Measurements from ENCODE around the gene KATNAL2.

The KATNAL2 gene

GRCh38 chr18:47118981-47119380 lies 201.6 kb downstream of the KATNAL2 start:
- Histone ChIP-seq H3K27ac (no peak overlapping the region), H3K9me3 (replicated peaks in 1 of 11) (peaks cover 0 to 11% (median 0%) of the 10 kb centered on the region in 11 experiments; a peak in 1 of 22 replicates), H3K4me3 (no peak overlapping the region), H3K4me1 (peaks cover 0 to 25% (median 19%) of the 10 kb centered on the region in 10 experiments; a peak in 16 of 20 replicates), H3K27me3 (no peaks in the 10 kb centered on the region), H3K4me2 (no peak overlapping the region), H3K36me3 (peaks cover 40 to 98% (median 62%) of the 10 kb centered on the region in 11 experiments), H4K20me1 (peaks cover 0 to 14% (median 0%) of the 10 kb centered on the region in 11 experiments; a peak in 1 of 22 replicates), H3K9ac (no peak overlapping the region)
- no peak for TF ChIP-seq Cebpa-rat (IDR thresholded peaks at IDR 0.05)

GRCh38 chr18:47120428-47120827 lies 203.0 kb downstream of the KATNAL2 start:
- Histone ChIP-seq H3K27me3 (no peaks in the 10 kb centered on the region), H3K9me3 (replicated peaks in 1 of 11) (peaks cover 0 to 14% (median 0%) of the 10 kb centered on the region in 11 experiments; a peak in 1 of 22 replicates), H3K4me3 (no peak overlapping the region), H3K9ac (no peak overlapping the region; a peak in 1 of 22 replicates), H3K27ac (no peak overlapping the region; a peak in 1 of 22 replicates), H4K20me1 (peaks cover 0 to 14% (median 0%) of the 10 kb centered on the region in 11 experiments; a peak in 1 of 22 replicates), H3K36me3 (peaks cover 37 to 97% (median 54%) of the 10 kb centered on the region in 11 experiments), H3K4me2 (peak overlapping the region in 9 of 11 experiments; percentile 23 to 68 (median 44); a peak in 17 of 22 replicates), H3K4me1 (peaks cover 0 to 25% (median 19%) of the 10 kb centered on the region in 10 experiments; a peak in 16 of 20 replicates)
- no peak for TF ChIP-seq Cebpa-rat (IDR thresholded peaks at IDR 0.05)

GRCh38 chr18:47121146-47121545 lies 203.7 kb downstream of the KATNAL2 start:
- Histone ChIP-seq H3K9me3 (replicated peaks in 1 of 11) (peaks cover 0 to 14% (median 0%) of the 10 kb centered on the region in 11 experiments; a peak in 1 of 22 replicates), H3K4me2 (peak overlapping the region in 9 of 11 experiments; percentile 23 to 68 (median 44); a peak in 17 of 22 replicates)
- TF ChIP-seq Cebpa-rat (IDR thresholded peaks at IDR 0.05) = no peak

GRCh38 chr18:47141289-47141688 lies 223.9 kb downstream of the KATNAL2 start:
- H4K20me1 ChIP-seq = peaks cover 0 to 56% (median 16%) of the 10 kb centered on the region in 11 experiments; a peak in 12 of 22 replicates
- H3K4me3 ChIP-seq = no peak overlapping the region
- no peak overlapping the region for H3K27ac ChIP-seq
- H3K4me2 ChIP-seq = no peak overlapping the region
- H3K4me1 ChIP-seq = peaks cover 0 to 8% (median 5%) of the 10 kb centered on the region in 10 experiments; a peak in 6 of 20 replicates
- peaks cover 0 to 3% (median 0%) of the 10 kb centered on the region in 11 experiments; a peak in 3 of 22 replicates for H3K9me3 ChIP-seq (replicated peaks in 1 of 11)
- TF ChIP-seq Cebpa-rat (IDR thresholded peaks at IDR 0.05) = no peak
- H3K9ac ChIP-seq = no peak overlapping the region
- H3K36me3 ChIP-seq = peaks cover 17 to 74% (median 33%) of the 10 kb centered on the region in 11 experiments
- H3K27me3 ChIP-seq = no peaks in the 10 kb centered on the region

More at GRCh38 chr18:47121146-47121545, 203.7 kb downstream of the KATNAL2 start:
- Histone ChIP-seq H3K9ac (no peak overlapping the region), H3K27ac (no peak overlapping the region), H4K20me1 (peaks cover 0 to 14% (median 0%) of the 10 kb centered on the region in 11 experiments; a peak in 1 of 22 replicates), H3K36me3 (peaks cover 37 to 97% (median 60%) of the 10 kb centered on the region in 11 experiments), H3K27me3 (no peaks in the 10 kb centered on the region), H3K4me1 (peaks cover 0 to 25% (median 19%) of the 10 kb centered on the region in 10 experiments; a peak in 16 of 20 replicates), H3K4me3 (no peak overlapping the region)

- Histone ChIP-seq H3K36me3 (peaks cover 10 to 66% (median 23%) of the 10 kb centered on the region in 11 experiments; a peak in 19 of 22 replicates), H3K4me1 (peaks cover 0 to 8% (median 5%) of the 10 kb centered on the region in 10 experiments; a peak in 8 of 20 replicates)
Measured at GRCh38 chr18:47143153-47143552, 225.8 kb downstream of the KATNAL2 start.

GRCh38 chr18:47143899-47144485 lies 226.6 kb downstream of the KATNAL2 start:
- H3K9me3 ChIP-seq (replicated peaks in 1 of 11) = peaks cover 0 to 3% (median 0%) of the 10 kb centered on the region in 11 experiments; a peak in 3 of 22 replicates
- H3K4me3 ChIP-seq = no peak overlapping the region
- no peak overlapping the region for H3K27ac ChIP-seq
- H4K20me1 ChIP-seq = peaks cover 0 to 46% (median 13%) of the 10 kb centered on the region in 11 experiments; a peak in 11 of 22 replicates
- H3K4me1 ChIP-seq = peaks cover 0 to 13% (median 7%) of the 10 kb centered on the region in 10 experiments; a peak in 13 of 20 replicates
- H3K27me3 ChIP-seq = no peaks in the 10 kb centered on the region
- peak overlapping the region in 4 of 11 experiments; percentile 5 to 32 (median 18); a peak in 7 of 22 replicates for H3K4me2 ChIP-seq
- no peak overlapping the region for H3K9ac ChIP-seq
- no peak for TF ChIP-seq Cebpa-rat (IDR thresholded peaks at IDR 0.05)
- H3K36me3 ChIP-seq = peaks cover 8 to 61% (median 20%) of the 10 kb centered on the region in 11 experiments; a peak in 19 of 22 replicates

More at GRCh38 chr18:47143153-47143552, 225.8 kb downstream of the KATNAL2 start:
- Histone ChIP-seq H3K9me3 (replicated peaks in 1 of 11) (peaks cover 0 to 3% (median 0%) of the 10 kb centered on the region in 11 experiments; a peak in 3 of 22 replicates), H4K20me1 (peaks cover 0 to 51% (median 17%) of the 10 kb centered on the region in 11 experiments; a peak in 12 of 22 replicates), H3K27ac (no peak overlapping the region), H3K4me2 (no peak overlapping the region), H3K4me3 (no peak overlapping the region), H3K9ac (no peak overlapping the region), H3K27me3 (no peaks in the 10 kb centered on the region)
- TF ChIP-seq Cebpa-rat (IDR thresholded peaks at IDR 0.05) = peak in 1 of 11 experiments; percentile 25; a peak in 2 of 22 replicates

- Histone ChIP-seq H3K27me3 (no peaks in the 10 kb centered on the region), H3K36me3 (peaks cover 0 to 44% (median 15%) of the 10 kb centered on the region in 11 experiments; a peak in 16 of 22 replicates), H3K27ac (no peak overlapping the region), H3K4me3 (no peak overlapping the region), H3K9me3 (replicated peaks in 1 of 11) (0 out of 22 replicates have a peak, but pooled peaks cover 0 to 3% (median 0%) of the 10 kb centered on the region in 11 experiments), H3K4me1 (peaks cover 13 to 28% (median 23%) of the 10 kb centered on the region in 10 experiments), H3K9ac (no peak overlapping the region), H3K4me2 (no peak overlapping the region), H4K20me1 (peaks cover 0 to 34% (median 13%) of the 10 kb centered on the region in 11 experiments; a peak in 11 of 22 replicates)
- TF ChIP-seq Cebpa-rat (IDR thresholded peaks at IDR 0.05) = no peak
Measured at GRCh38 chr18:47146206-47146605, 228.8 kb downstream of the KATNAL2 start.

GRCh38 chr18:47149457-47150028 lies 232.1 kb downstream of the KATNAL2 start:
- Histone ChIP-seq H3K4me2 (peak overlapping the region; percentile 87 to 98 (median 92)), H3K9ac (peak overlapping the region; percentile 75 to 90 (median 84)), H3K27me3 (no peaks in the 10 kb centered on the region), H3K9me3 (replicated peaks in 1 of 11) (0 out of 22 replicates have a peak, but pooled peaks cover 0 to 3% (median 0%) of the 10 kb centered on the region in 11 experiments), H4K20me1 (peaks cover 0 to 20% (median 7%) of the 10 kb centered on the region in 11 experiments; a peak in 11 of 22 replicates), H3K27ac (peak overlapping the region; percentile 73 to 86 (median 80)), H3K4me3 (peak overlapping the region; percentile 68 to 87 (median 78)), H3K4me1 (peaks cover 20 to 30% (median 25%) of the 10 kb centered on the region in 10 experiments), H3K36me3 (peaks cover 12 to 47% (median 20%) of the 10 kb centered on the region in 11 experiments)
- TF ChIP-seq Cebpa-rat (IDR thresholded peaks at IDR 0.05) = no peak
